Sciatic nerve (tissue), 2 donors: ENCODE data around the gene ELL. TPM values are rescaled to one million over a fixed set of nuclear protein-coding genes. Genes with fewer than 3 reads are reported as not detected.

Source experiments
- ATAC-seq: fragments of 200-7000 bp; cut with Tn5 transposase; one replicate; pipeline ENCODE4 v1.9.1; 2020; ENCODE audit warnings: mild to moderate bottlenecking, moderate library complexity
- DNase-seq: peaks from one replicate; pipeline ENCODE4 v3.0.0-alpha.2; 2020; ENCODE audit warnings: low spot score
- intact Hi-C: fragments of 100-400 bp; cut with DNase I; formaldehyde crosslinking; loops from one replicate; pipeline ENCODE4 v1.14.2; 2022
- total RNA-seq: library from RNA; stranded (reverse); fragmentation: NEBNext Ultra II Directional; extraction: Animal tissue kit (Norgen Biotek cat#: 25700); gene quantifications from one replicate; pipeline ENCODE4 v1.2.1, GENCODE V29; 2021
- donor health status: DM: no; HTN: no; CAD: no.
- donor health status: DM: no; HTN: no; CAD: no.

ELL gene
- total RNA-seq, 1 donor from 2014 or later = 28.9 TPM

GRCh38 chr19:18432275-18433014 lies 89.4 kb downstream of the ELL start:
- DNase-seq (no peak), ATAC-seq (no peak)
- intact Hi-C loops = no loop called here

DNA sequence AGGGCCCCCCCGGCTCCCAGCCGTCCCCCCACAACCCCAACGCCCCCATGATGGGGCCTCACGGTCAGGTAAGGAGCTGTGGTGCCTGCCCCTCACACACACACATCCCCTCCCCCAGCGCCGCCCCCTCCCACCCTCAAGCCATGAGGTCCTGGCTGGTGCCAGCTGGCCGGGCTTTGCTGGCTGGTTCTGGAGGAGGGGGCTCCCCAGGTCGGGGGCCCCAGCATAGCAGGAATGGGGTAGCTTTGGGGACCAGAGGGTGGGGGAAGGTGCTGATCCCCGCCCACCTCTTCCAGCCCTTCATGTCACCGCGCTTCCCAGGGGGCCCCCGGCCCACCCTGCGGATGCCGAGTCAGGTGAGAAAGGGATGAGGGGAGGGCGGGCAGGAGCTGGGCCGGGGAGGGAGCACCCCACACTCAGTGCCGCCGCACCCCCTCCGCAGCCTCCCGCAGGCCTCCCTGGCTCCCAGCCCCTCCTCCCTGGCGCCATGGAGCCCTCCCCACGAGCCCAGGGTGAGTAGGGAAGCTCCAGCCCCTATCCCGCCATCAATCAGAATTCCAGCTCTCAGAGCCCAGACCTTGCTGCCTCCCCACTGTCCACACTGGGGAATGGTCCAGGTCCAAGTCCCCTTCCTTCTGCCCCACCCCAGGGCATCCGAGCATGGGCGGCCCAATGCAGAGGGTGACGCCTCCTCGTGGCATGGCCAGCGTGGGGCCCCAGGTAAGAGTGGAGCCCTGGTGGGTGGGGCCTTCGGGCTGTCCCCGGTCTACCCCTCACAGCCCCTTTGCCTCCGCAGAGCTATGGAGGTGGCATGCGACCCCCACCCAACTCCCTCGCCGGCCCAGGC lies 90.3 kb downstream of the ELL start:
- intact Hi-C loops = no loop called here
- ATAC-seq (no peak), DNase-seq (no peak)

DNA sequence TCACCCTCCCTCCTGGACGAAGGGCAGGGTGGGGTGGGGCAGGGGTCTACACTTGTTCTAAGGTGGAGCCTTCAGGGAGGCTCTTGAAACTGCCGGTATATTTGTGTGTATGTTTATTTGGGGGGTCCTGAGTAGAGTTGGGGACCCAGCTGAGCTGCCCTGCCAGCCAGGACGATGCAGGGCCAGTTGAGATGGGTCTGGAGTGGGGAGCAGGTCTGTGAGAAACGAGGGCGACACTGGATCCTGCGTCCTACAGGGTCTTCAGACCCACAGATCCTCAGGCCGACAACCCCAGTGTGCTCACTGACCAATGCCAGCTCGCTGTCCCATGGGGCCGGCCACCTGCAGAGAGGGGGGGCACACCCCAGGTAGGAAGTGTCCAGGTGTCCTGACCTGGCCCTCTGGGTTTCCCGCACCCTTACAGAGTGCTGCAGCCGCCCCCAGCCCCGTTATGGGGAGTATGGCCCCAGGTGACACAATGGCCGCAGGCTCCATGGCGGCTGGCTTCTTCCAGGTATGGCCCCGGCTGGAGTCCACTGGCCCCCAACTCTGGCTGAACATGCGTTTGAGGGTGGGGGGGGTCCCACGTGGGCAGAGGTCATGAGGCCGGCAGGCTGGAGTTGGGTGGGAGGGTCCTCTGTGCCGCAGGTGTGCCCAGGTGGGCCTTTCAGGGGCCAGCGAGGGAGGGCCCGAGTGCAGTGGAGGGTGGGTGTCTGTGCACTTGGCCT lies 91.3 kb downstream of the ELL start:
- ATAC-seq = no peak
- DNase-seq = no peak
- intact Hi-C loops = no loop called here

GRCh38 chr19:18429717-18430416 lies 92.0 kb downstream of the ELL start:
- intact Hi-C loops = no loop called here
- DNase-seq (no peak), ATAC-seq (no peak)

- ATAC-seq = peak; percentile 50
- intact Hi-C loops = no loop called here
- DNase-seq = peak; percentile 82
Observed at GRCh38 chr19:18428787-18429674, 92.8 kb downstream of the ELL start.

- intact Hi-C loops = no loop called here
- ATAC-seq (no peak), DNase-seq (no peak)
Observed at GRCh38 chr19:18428173-18428786, 93.6 kb downstream of the ELL start.

GRCh38 chr19:18427743-18428113 lies 94.1 kb downstream of the ELL start:
- ATAC-seq = no peak
- DNase-seq = no peak
- intact Hi-C loops = no loop called here

DNA sequence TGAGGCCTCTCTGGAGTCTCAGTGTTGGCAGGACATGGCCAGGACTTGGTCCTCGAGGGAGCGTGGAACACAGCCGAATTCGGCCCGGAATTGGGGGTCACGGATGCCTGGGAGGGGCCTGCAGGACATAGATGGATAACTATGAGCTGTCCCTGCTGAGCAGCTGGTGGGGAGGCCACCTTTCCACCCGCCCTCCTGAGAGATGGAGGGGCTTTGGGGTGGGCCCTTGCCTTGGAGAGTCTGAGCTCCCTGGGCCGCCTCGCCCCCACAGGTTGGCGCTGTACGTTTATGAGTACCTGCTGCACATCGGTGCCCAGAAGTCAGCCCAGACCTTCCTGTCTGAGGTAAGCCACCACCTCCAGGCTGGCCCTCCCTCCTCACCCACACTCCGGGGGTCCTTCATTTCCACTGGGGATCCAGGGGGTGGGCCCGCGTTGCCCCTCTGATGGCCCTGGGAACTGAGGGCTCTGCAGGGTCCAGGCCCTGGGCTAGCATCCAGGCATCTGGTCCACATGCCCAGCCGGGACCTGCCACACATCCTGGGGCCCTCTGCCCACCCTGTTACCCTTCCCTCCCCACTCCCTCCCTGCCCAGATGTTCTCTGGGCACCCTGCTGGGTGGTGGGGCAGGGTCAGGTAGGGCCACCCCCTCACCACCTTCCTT lies 94.7 kb downstream of the ELL start:
- intact Hi-C loops = no loop called here
- ATAC-seq (no peak), DNase-seq (no peak)

GRCh38 chr19:18426416-18426767 lies 95.5 kb downstream of the ELL start:
- intact Hi-C loops = no loop called here
- ATAC-seq = no peak
- no peak for DNase-seq

GRCh38 chr19:18425515-18426415 lies 96.1 kb downstream of the ELL start:
- intact Hi-C loops = no loop called here
- DNase-seq (no peak), ATAC-seq (peak; percentile 52)

DNA sequence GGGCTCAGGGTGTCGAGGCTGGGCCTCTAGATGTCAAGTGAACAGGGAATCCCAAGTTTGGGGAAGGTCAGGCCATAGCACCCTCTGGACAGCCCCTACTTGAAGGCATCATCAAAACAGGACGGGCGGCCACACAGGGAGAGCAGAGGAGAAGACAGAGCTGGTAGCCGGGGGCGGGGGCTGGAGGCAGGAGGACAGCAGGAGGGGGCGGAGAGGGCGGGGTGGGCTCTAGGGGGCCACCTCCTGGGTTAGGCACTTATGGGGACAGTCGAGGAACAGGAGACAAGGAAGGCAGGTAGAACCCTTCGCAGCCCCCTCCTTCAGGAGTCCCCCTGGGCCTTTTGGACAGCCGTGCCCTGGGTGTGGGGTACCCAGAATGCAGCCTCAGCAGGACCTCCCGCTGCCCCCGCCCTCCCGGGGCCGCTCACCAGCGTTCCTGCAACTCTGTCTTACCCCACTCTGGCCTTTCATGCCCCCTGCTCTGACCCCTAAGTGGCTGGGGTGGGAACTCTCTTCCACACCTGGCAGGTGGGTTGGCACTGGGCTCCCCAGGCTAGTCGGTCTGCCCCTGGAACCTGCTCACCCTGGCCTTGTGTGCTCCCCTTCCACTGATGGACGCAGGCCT lies 96.9 kb downstream of the ELL start:
- ATAC-seq (no peak), DNase-seq (no peak)
- intact Hi-C loops = no loop called here

- no peak for DNase-seq
- no peak for ATAC-seq
- intact Hi-C loops = no loop called here
Observed at GRCh38 chr19:18424122-18424889, 97.6 kb downstream of the ELL start.

DNA sequence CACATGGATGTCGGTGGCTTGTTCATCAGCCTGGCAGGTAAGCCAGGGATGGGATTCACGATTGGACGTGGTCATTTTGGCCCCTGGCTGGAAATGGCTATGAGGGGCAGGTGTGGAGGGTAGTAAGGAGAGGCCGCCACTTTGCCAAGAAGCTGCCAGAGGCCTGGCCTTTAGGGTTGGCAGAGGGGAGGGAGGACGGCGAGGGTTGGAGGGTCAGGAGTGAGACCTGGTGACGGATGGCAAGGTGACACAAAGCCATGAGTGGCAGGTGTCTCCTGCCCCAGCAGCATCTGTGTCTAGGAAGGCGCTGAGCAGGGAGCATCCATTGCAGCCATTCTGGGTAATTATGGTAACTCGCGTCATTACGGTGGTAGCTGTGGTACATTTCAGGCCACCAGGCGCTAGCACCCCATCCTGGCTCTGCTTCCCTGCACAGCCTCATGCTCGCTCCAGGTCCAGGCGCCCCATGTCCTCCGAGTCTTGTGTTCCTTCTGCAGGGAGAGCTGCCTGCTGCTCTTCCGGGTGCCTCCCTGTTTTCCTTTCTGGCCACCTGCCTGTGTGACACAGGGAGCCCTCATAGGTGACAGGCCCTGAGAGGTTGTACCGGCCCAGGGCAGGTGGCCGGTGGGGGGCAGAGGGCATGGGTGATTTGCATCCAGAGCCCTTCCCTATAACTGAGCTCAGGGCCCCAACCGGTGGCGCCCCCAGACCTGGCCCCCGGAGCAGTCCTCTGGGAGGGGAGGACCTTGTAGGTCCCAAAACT lies 98.4 kb downstream of the ELL start:
- DNase-seq (no peak), ATAC-seq (no peak)
- intact Hi-C loops = no loop called here

DNA sequence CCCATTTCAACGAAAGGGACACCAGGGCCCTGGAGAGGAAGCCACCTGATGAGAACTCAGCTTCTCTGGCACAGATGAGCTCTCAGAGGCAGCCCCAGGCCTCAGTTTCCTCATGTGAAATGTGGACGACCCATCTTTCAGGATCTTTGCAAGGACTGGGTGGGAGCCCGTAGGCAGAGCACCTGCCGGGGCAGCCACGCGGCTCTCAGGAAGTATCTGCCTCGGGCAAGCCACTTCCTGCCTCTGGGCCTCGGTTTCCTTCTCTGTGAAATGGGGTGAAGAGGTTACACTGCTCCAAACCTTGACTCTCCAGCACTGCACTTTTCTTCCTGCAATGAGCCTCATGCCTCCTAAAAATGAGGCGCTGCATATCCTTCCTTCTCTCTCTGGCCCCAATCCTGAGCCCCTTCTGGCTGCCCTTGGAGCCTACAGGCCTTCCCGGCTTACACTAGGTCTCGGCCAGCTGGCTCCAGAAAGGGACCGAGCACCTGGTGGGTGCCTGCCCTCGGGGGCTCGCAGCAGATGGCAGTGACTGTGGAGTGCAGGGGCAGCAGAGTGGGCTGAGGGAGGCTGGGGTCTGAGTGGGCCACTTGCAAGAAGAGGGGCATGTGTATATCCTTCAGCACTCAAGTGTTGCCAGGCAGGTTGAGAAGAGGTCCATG lies 99.2 kb downstream of the ELL start:
- DNase-seq (no peak), ATAC-seq (no peak)
- intact Hi-C loops = no loop called here
